Right ventricle myocardium superior (tissue), 1 donor: ENCODE results near the gene LRRC71. TPM values are rescaled to one million over a fixed set of nuclear protein-coding genes. Genes with fewer than 3 reads are reported as not detected.

Source experiments
- ATAC-seq: fragments of 200-7000 bp; cut with Tn5 transposase; one replicate; pipeline ENCODE4 v1.9.1; 2020; ENCODE audit warnings: mild to moderate bottlenecking; ENCODE audit not compliant: poor library complexity
- DNase-seq: peaks from one replicate; pipeline ENCODE4 v3.0.0-alpha.2; 2020
- intact Hi-C: fragments of 100-400 bp; cut with DNase I; formaldehyde crosslinking; loops from one replicate; pipeline ENCODE4 v1.11.2; 2022
- long read RNA-seq: library from polyadenylated mRNA; unstranded; transcript quantifications from one replicate; pipeline ENCODE4 v2.0.0, GENCODE V29; 2021
- total RNA-seq: library from RNA; stranded (reverse); fragmentation: NEBNext Ultra II Directional; extraction: Animal tissue kit (Norgen Biotek cat#: 25700); gene quantifications from one replicate; pipeline ENCODE4 v1.2.1, GENCODE V29; 2021
- donor health status: DM: no; HTN: yes; CAD: no; lungs with severe emphysema.

The LRRC71 gene
- not detected for total RNA-seq
- long read RNA-seq = 0 reads

- intact Hi-C loops = no loop called here
Measured at GRCh38 chr1:156920233-156921052, at the start of gene LRRC71. Gene LRRC71, plus strand, starts transcription at chr1:156920632. Its CDS starts 172 bp downstream, at chr1:156920804.

GRCh38 chr1:156873659-156874058, 46.8 kb upstream of the LRRC71 start:
- intact Hi-C loops = no loop called here
- DNase-seq = no peak

More at GRCh38 chr1:156920233-156921052, at the start of gene LRRC71:
- peak; percentile 88 for DNase-seq
- peak; percentile 95 for ATAC-seq

GRCh38 chr1:156874142-156874541, 46.3 kb upstream of the LRRC71 start:
- intact Hi-C loops = no loop called here
- no peak for ATAC-seq
- no peak for DNase-seq

More at GRCh38 chr1:156873659-156874058, 46.8 kb upstream of the LRRC71 start:
- no peak for ATAC-seq

GRCh38 chr1:156874572-156875340, 45.7 kb upstream of the LRRC71 start:
- DNase-seq (no peak), ATAC-seq (no peak)
- intact Hi-C loops = no loop called here

GRCh38 chr1:156875341-156875615, 45.2 kb upstream of the LRRC71 start:
- intact Hi-C loops = no loop called here
- no peak for DNase-seq
- no peak for ATAC-seq

GRCh38 chr1:156876281-156876680, 44.2 kb upstream of the LRRC71 start:
- no peak for ATAC-seq
- intact Hi-C loops = no loop called here
- DNase-seq = no peak

GRCh38 chr1:156877433-156878170, 42.8 kb upstream of the LRRC71 start:
- intact Hi-C loops = no loop called here
- ATAC-seq (no peak), DNase-seq (no peak)

- intact Hi-C loops = no loop called here
- DNase-seq = no peak
- ATAC-seq = no peak
Measured at GRCh38 chr1:156879876-156880275, 40.6 kb upstream of the LRRC71 start.

GRCh38 chr1:156880473-156880872, 40.0 kb upstream of the LRRC71 start:
- intact Hi-C loops = no loop called here
- ATAC-seq = no peak
- DNase-seq = no peak

- ATAC-seq = no peak
- intact Hi-C loops = no loop called here
- no peak for DNase-seq
Measured at GRCh38 chr1:156881101-156881500, 39.3 kb upstream of the LRRC71 start.

GRCh38 chr1:156881663-156882062, 38.8 kb upstream of the LRRC71 start:
- DNase-seq = no peak
- no peak for ATAC-seq
- intact Hi-C loops = no loop called here

GRCh38 chr1:156882543-156882942, 37.9 kb upstream of the LRRC71 start:
- DNase-seq = no peak
- intact Hi-C loops = no loop called here
- ATAC-seq = no peak

GRCh38 chr1:156883919-156884318, 36.5 kb upstream of the LRRC71 start:
- intact Hi-C loops = no loop called here
- no peak for DNase-seq

GRCh38 chr1:156884560-156885184, 35.8 kb upstream of the LRRC71 start:
- ATAC-seq (no peak), DNase-seq (no peak)
- intact Hi-C loops = no loop called here

More at GRCh38 chr1:156883919-156884318, 36.5 kb upstream of the LRRC71 start:
- no peak for ATAC-seq

- intact Hi-C loops = no loop called here
- ATAC-seq = no peak
- no peak for DNase-seq
Measured at GRCh38 chr1:156885314-156885713, 35.1 kb upstream of the LRRC71 start.

GRCh38 chr1:156885880-156886355, 34.5 kb upstream of the LRRC71 start:
- no peak for DNase-seq
- intact Hi-C loops = no loop called here
- ATAC-seq = no peak

GRCh38 chr1:156886583-156887281, 33.7 kb upstream of the LRRC71 start:
- no peak for ATAC-seq
- peak; percentile 3 for DNase-seq
- intact Hi-C loops = no loop called here

- peak; percentile 7 for DNase-seq
- intact Hi-C loops = no loop called here
- ATAC-seq = no peak
Measured at GRCh38 chr1:156887317-156887716, 33.1 kb upstream of the LRRC71 start.
